ENCODE measurements around the gene RUFY2. TPM values are rescaled to one million over a fixed set of nuclear protein-coding genes. Genes with fewer than 3 reads are reported as not detected.

Gene RUFY2
- total and polyA plus RNA-seq, 3 donors from 2014 or later: 6.1 to 31.3 (median 19.8) TPM

GRCh38 chr10:68333058-68333395, 74.0 kb downstream of the RUFY2 start:
- Histone ChIP-seq H3K4me3 (peak overlapping the region; percentile 85 to 98), H3K36me3 (ENCODE audit: low read depth, missing control alignments) (no peaks in the 10 kb centered on the region), H3K9me3 (no peaks in the 10 kb centered on the region), H3K27ac (peak overlapping the region; percentile 99 to 100), H3K4me1 (peaks cover 44% of the 10 kb centered on the region), H3K27me3 (no peaks in the 10 kb centered on the region)
- intact Hi-C loops (cut with DNase I; ENCODE audit: low total_unique reads): no loop called here
- no peak for TF ChIP-seq POLR2A (IDR thresholded peaks at IDR 0.05)
- TF ChIP-seq CTCF (IDR thresholded peaks at IDR 0.05): no peak
- DNase-seq: no peak
- WGBS, 2 donors: 0% methylated on average over 10 of the region's 10 CpGs

GRCh38 chr10:68332259-68333057, 74.6 kb downstream of the RUFY2 start, which contains the start of gene PBLD:
Gene PBLD, minus strand, starts transcription at chr10:68332928. Its CDS starts 26,084 bp downstream, at chr10:68306844.
- no peak for TF ChIP-seq POLR2A (IDR thresholded peaks at IDR 0.05)
- peak in 2 of 3 experiments; percentile 25 to 40 for TF ChIP-seq CTCF (IDR thresholded peaks at IDR 0.05)
- peak; percentile 77 for DNase-seq
- Histone ChIP-seq H3K9me3 (no peaks in the 10 kb centered on the region), H3K27me3 (no peaks in the 10 kb centered on the region), H3K27ac (peak within 1 kb of the TSS; percentile 99 to 100), H3K4me1 (peaks cover 40% of the 10 kb centered on the region), H3K4me3 (peak within 1 kb of the TSS; percentile 85 to 98), H3K36me3 (ENCODE audit: low read depth, missing control alignments) (no peaks in the 10 kb centered on the region)
- intact Hi-C loops (cut with DNase I; ENCODE audit: low total_unique reads): no loop called here
- 0 to 1% methylated on average over 16 to 51 of the region's 51 CpGs for WGBS, 2 donors

GRCh38 chr10:68331455-68332258, 75.4 kb downstream of the RUFY2 start, which contains the start of gene HNRNPH3:
Gene HNRNPH3, plus strand, starts transcription at chr10:68332064. Its CDS starts 5,158 bp downstream, at chr10:68337222.
- Histone ChIP-seq H3K27ac (peak within 1 kb of the TSS; percentile 99 to 100), H3K4me3 (peak within 1 kb of the TSS; percentile 85 to 98), H3K4me1 (peaks cover 32% of the 10 kb centered on the region), H3K36me3 (ENCODE audit: low read depth, missing control alignments) (no peaks in the 10 kb centered on the region), H3K9me3 (no peaks in the 10 kb centered on the region), H3K27me3 (no peaks in the 10 kb centered on the region)
- WGBS, 2 donors: 0 to 1% methylated on average over 40 to 73 of the region's 73 CpGs
- intact Hi-C loops (cut with DNase I; ENCODE audit: low total_unique reads): no loop called here
- DNase-seq: peak; percentile 99
- TF ChIP-seq CTCF (IDR thresholded peaks at IDR 0.05) (peak in 1 of 3 experiments; percentile 2), POLR2A (IDR thresholded peaks at IDR 0.05) (peak; percentile 97)

GRCh38 chr10:68330852-68331454, 76.1 kb downstream of the RUFY2 start:
- DNase-seq: peak; percentile 59
- Histone ChIP-seq H3K4me1 (peaks cover 25% of the 10 kb centered on the region), H3K4me3 (peak overlapping the region; percentile 85 to 98), H3K36me3 (ENCODE audit: low read depth, missing control alignments) (no peaks in the 10 kb centered on the region), H3K27me3 (no peaks in the 10 kb centered on the region), H3K9me3 (no peaks in the 10 kb centered on the region), H3K27ac (peak overlapping the region; percentile 99 to 100)
- WGBS, 2 donors: 9 to 10% methylated on average over 29 of the region's 29 CpGs
- intact Hi-C loops (cut with DNase I; ENCODE audit: low total_unique reads): no loop called here
- no peak for TF ChIP-seq CTCF (IDR thresholded peaks at IDR 0.05)
- no peak for TF ChIP-seq POLR2A (IDR thresholded peaks at IDR 0.05)
